Uterus (tissue), 4 donors: Measurements from ENCODE around the gene ZCCHC10. TPM values are rescaled to one million over a fixed set of nuclear protein-coding genes. Genes with fewer than 3 reads are reported as not detected.

ENCODE experiments used
- DNase-seq, 2 donors: peaks; one replicate each; pipeline ENCODE4 v3.0.0-alpha.2; 2019 to 2020
- H3K27ac ChIP-seq, 2 donors: fragments of 200-600 bp; sonication (generic); 1 replicate in 1 of 2; 2 replicates in 1 of 2; pipeline ENCODE4 v1.5.1; 2016 to 2018
- H3K27me3 ChIP-seq, 2 donors: fragments of 200-600 bp; sonication (generic); one replicate each; pipeline ENCODE4 v1.5.1; 2018 to 2019; ENCODE audit warnings: control low read depth in 1 of 2
- H3K36me3 ChIP-seq, 2 donors: fragments of 200-600 bp; sonication (generic); one replicate each; pipeline ENCODE4 v1.5.1; 2019; ENCODE audit warnings: control low read depth in 1 of 2
- H3K4me1 ChIP-seq, 2 donors: fragments of 200-600 bp; sonication (generic); one replicate each; pipeline ENCODE4 v1.5.1; 2018 to 2019; ENCODE audit warnings: control low read depth in 1 of 2
- H3K4me3 ChIP-seq, 2 donors: fragments of 200-600 bp; sonication (generic); 1 replicate in 1 of 2; 2 replicates in 1 of 2; pipeline ENCODE4 v1.5.1; 2018 to 2019; ENCODE audit warnings: mild to moderate bottlenecking in 1 of 2
- H3K9me3 ChIP-seq, 2 donors: fragments of 200-600 bp; sonication (generic); one replicate each; pipeline ENCODE4 v1.5.1; 2019; ENCODE audit warnings: control low read depth in 1 of 2
- POLR2A ChIP-seq, 2 donors: fragments of 450-650 bp; IDR thresholded peaks; one replicate each; pipeline ENCODE4 v1.6.1; 2016; ENCODE audit warnings: antibody characterized with exemption in 2 of 2, mild to moderate bottlenecking in 1 of 2, moderate library complexity in 1 of 2
- intact Hi-C: fragments of 100-400 bp; cut with DNase I; formaldehyde crosslinking; loops from one replicate; pipeline ENCODE4 v1.15.1; 2023; ENCODE audit warnings: low total_unique reads
- small RNA-seq: library from RNA; depleted of rRNA; stranded (forward); fragments of <200 nt; gene quantifications from one replicate; pipeline ENCODE3, GENCODE V24; 2016
- total RNA-seq, 4 donors: library from RNA; depleted of rRNA in 3 of 4; stranded (reverse); fragments of >200 nt in 3 of 4; gene quantifications; one replicate each; pipeline versions ENCODE4 v1.1.0 to v1.2.4, GENCODE V29; 2014 to 2023
- TF ChIP-seq, protein P1 (sequence below), 4 experiments: fragments of 200-600 bp in 2 of 4; fragments of 450-650 bp in 2 of 4; sonication (generic) in 2 of 4; IDR thresholded peaks; one replicate each; pipeline ENCODE4 v1.5.1; 2016 to 2019; ENCODE audit warnings: antibody characterized with exemption in 4 of 4, mild to moderate bottlenecking in 2 of 4, moderate library complexity in 1 of 4
- donor health status: DM: yes; HTN: yes; CAD: no.

The ZCCHC10 gene
- total RNA-seq, 4 donors from 2014 or later = 5.6 to 25.7 (median 16.0) TPM

DNA sequence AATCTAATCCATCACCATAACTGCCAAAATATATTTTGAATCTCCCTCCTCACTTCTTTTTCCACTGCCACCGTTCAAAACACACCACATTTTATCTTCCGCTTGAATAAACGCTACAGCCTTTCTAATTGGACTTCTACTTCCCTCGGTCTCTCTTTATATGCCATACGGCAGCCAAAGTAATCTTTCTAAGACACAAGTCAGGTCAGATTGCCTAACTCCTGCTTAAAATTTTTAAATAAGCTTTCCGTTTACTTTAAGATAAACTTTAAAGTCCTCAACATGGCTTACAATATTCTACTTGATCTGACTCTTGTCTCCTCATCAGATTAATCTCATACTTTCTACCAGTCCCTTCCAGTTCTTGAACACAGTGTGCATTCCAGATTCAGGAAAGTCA, 72.6 kb downstream of the ZCCHC10 start:
- no peak overlapping the region for H3K4me3 ChIP-seq

GRCh38 chr5:132952829-132953228, 73.5 kb downstream of the ZCCHC10 start:
- no peak for DNase-seq
- TF ChIP-seq, protein P1, sequence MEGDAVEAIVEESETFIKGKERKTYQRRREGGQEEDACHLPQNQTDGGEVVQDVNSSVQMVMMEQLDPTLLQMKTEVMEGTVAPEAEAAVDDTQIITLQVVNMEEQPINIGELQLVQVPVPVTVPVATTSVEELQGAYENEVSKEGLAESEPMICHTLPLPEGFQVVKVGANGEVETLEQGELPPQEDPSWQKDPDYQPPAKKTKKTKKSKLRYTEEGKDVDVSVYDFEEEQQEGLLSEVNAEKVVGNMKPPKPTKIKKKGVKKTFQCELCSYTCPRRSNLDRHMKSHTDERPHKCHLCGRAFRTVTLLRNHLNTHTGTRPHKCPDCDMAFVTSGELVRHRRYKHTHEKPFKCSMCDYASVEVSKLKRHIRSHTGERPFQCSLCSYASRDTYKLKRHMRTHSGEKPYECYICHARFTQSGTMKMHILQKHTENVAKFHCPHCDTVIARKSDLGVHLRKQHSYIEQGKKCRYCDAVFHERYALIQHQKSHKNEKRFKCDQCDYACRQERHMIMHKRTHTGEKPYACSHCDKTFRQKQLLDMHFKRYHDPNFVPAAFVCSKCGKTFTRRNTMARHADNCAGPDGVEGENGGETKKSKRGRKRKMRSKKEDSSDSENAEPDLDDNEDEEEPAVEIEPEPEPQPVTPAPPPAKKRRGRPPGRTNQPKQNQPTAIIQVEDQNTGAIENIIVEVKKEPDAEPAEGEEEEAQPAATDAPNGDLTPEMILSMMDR (IDR thresholded peaks at IDR 0.05) = no peak
- TF ChIP-seq POLR2A (IDR thresholded peaks at IDR 0.05) = no peak
- Histone ChIP-seq H3K4me3 (no peak overlapping the region), H3K27me3 (no peaks in the 10 kb centered on the region), H3K9me3 (no peaks in the 10 kb centered on the region), H3K4me1 (peaks cover 0 to 5% of the 10 kb centered on the region in 2 donors), H3K27ac (no peak overlapping the region), H3K36me3 (no peaks in the 10 kb centered on the region)
- intact Hi-C loops = no loop called here

More for the DNA sequence above, 72.6 kb downstream of the ZCCHC10 start:
- no peaks in the 10 kb centered on the region for H3K9me3 ChIP-seq
- no peaks in the 10 kb centered on the region for H3K36me3 ChIP-seq
- no peak for DNase-seq
- TF ChIP-seq, protein P1 (IDR thresholded peaks at IDR 0.05) = no peak
- no peak for TF ChIP-seq POLR2A (IDR thresholded peaks at IDR 0.05)
- intact Hi-C loops = no loop called here
- H3K27ac ChIP-seq = no peak overlapping the region
- H3K4me1 ChIP-seq = peaks cover 0 to 5% of the 10 kb centered on the region in 2 donors
- no peaks in the 10 kb centered on the region for H3K27me3 ChIP-seq

DNA sequence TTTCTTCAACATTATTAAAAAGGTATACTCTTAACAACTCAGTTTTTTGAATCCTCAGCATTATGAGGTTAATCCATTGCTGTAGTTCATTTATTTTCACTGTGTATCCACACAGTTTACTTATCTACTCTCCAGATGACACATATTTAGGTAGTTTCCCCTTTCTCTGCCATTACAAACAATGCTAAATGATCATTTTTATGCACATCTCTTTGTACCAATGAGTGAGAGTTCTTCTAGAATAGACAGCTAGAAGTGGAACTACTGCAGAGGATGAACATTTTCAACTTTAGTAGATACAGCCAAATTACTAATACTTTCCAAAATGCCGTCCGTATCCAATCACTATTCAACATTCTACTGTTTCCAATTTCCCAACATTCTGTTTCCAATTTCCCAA, 74.5 kb downstream of the ZCCHC10 start:
- DNase-seq = no peak
- intact Hi-C loops = no loop called here
- H3K9me3 ChIP-seq = no peaks in the 10 kb centered on the region
- no peak for TF ChIP-seq POLR2A (IDR thresholded peaks at IDR 0.05)
- TF ChIP-seq, protein P1 (IDR thresholded peaks at IDR 0.05) = no peak
- no peaks in the 10 kb centered on the region for H3K27me3 ChIP-seq
- H3K36me3 ChIP-seq = no peaks in the 10 kb centered on the region
- H3K4me3 ChIP-seq = no peak overlapping the region
- H3K27ac ChIP-seq = no peak overlapping the region
- H3K4me1 ChIP-seq = peaks cover 0 to 5% of the 10 kb centered on the region in 2 donors

DNA sequence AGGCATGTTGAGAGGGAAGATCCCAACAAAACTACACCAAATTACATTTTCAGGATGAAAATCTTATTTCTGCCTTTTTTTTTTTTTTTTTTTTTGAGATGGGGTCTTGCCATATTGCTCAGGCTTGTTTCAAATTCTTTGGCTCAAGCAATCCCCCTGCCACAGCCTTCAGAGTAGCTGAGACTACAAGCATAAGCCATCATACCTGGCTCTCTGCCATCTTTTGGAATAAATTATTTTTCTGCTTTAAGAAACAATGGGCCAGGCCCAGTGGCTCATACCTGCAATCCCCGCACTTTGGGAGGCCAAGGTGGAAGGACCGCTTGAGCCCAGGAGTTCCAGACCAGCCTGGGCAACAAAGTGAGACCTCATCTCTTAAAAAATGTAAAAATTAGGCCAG, 77.2 kb downstream of the ZCCHC10 start:
- peaks cover 0 to 5% of the 10 kb centered on the region in 2 donors for H3K4me1 ChIP-seq
- H3K27ac ChIP-seq = no peak overlapping the region
- H3K9me3 ChIP-seq = no peaks in the 10 kb centered on the region
- no peaks in the 10 kb centered on the region for H3K36me3 ChIP-seq
- no peaks in the 10 kb centered on the region for H3K27me3 ChIP-seq
- no peak overlapping the region for H3K4me3 ChIP-seq
- no peak for DNase-seq
- intact Hi-C loops = no loop called here
- TF ChIP-seq POLR2A (IDR thresholded peaks at IDR 0.05) = no peak
- TF ChIP-seq, protein P1 (IDR thresholded peaks at IDR 0.05) = no peak

DNA sequence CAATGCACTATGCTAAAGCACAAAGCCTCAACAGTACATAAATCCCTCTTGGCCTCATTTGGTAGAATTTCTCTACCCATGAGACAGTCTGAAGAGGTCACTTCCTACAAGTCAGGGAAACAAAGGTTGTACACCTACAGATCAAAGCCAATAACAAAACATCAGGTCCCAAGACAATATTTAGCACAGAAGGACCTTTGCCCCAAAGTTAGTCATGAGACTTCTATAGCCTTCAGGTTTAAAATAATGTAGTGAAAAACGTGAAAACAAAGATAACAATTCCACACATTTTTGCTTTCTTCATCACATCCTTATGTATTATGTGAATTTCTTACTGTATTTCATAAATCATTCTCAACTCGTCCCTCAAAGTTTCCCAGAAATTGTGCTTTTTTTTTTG, 78.7 kb downstream of the ZCCHC10 start:
- no peak overlapping the region for H3K4me3 ChIP-seq
- no peaks in the 10 kb centered on the region for H3K9me3 ChIP-seq
- no peaks in the 10 kb centered on the region for H3K36me3 ChIP-seq
- H3K4me1 ChIP-seq = peaks cover 0 to 5% of the 10 kb centered on the region in 2 donors
- intact Hi-C loops = no loop called here
- H3K27ac ChIP-seq = no peak overlapping the region
- H3K27me3 ChIP-seq = no peaks in the 10 kb centered on the region
- DNase-seq = no peak
- TF ChIP-seq, protein P1 (IDR thresholded peaks at IDR 0.05) = no peak

Small RNA genes within 50 kb of the gene (small RNA-seq; reads per million reads assigned to genes)
- gene AC113410.1 (not detected), gene AC113410.3 (not detected), gene ATP6V0E1P1 (not detected), gene RF00019 (not detected)

Other genes with a start within 250 kb of the ZCCHC10 start
- 10 to 100 TPM; 17.7 to 49.4 (median 36.4) TPM for gene SEPTIN8, start 249.3 kb downstream of the ZCCHC10 start, total RNA-seq
- under 1 TPM in 3 of 4 donors, not detected in 1; under 0.01 to 0.14 (median 0.12) TPM for gene SOWAHA, start 213.2 kb downstream of the ZCCHC10 start, total RNA-seq
- 10 to 100 TPM in 3 of 4 donors, 1 to 10 TPM in 1; 5.0 to 28.0 (median 12.3) TPM for gene SHROOM1, start 195.9 kb downstream of the ZCCHC10 start, total RNA-seq
- gene GDF9, start 160.1 kb downstream of the ZCCHC10 start, total RNA-seq = 1 to 10 TPM in 1 of 4 donors, under 1 TPM in 2, not detected in 1; 0.18 to 1.8 (median 0.62) TPM
- 100 to 1,000 TPM in 2 of 4 donors, 10 to 100 TPM in 2; 30.5 to 196 (median 115) TPM for gene UQCRQ, start 159.9 kb downstream of the ZCCHC10 start, total RNA-seq
- 1 to 10 TPM in 2 of 4 donors, under 1 TPM in 1, not detected in 1; 0.88 to 3.4 (median 1.1) TPM for gene LEAP2, start 152.9 kb downstream of the ZCCHC10 start, total RNA-seq
- 100 to 1,000 TPM in 1 of 4 donors, 10 to 100 TPM in 3; 39.1 to 104 (median 66.5) TPM for gene AFF4, start 62.9 kb downstream of the ZCCHC10 start, total RNA-seq
- gene HSPA4, start 25.5 kb upstream of the ZCCHC10 start, total RNA-seq = 100 to 1,000 TPM in 1 of 4 donors, 10 to 100 TPM in 3; 22.4 to 107 (median 72.4) TPM